Mucosa of rectum (tissue), 2 donors: ENCODE results near the gene KDM5C.
"Not testable (repeated sequence)": the region's sequence is repeated elsewhere in the genome, so short reads cannot be mapped to it uniquely, and the experiment has no call there.

Experiments
- H3K27ac ChIP-seq, 2 donors: one replicate each; pipeline ENCODE4 v1.7.0; 2013; ENCODE audit warnings: inconsistent platforms in 2 of 2, low read depth in 2 of 2, low read length in 2 of 2
- H3K27me3 ChIP-seq, 2 donors: one replicate each; pipeline ENCODE4 v1.7.0; 2013; ENCODE audit warnings: low read length in 2 of 2; ENCODE audit not compliant: control insufficient read depth in 2 of 2, insufficient read depth in 2 of 2
- H3K36me3 ChIP-seq, 2 donors: one replicate each; pipeline ENCODE4 v1.7.0; 2013; ENCODE audit warnings: low read length in 2 of 2; ENCODE audit not compliant: control insufficient read depth in 2 of 2, insufficient read depth in 2 of 2
- H3K4me1 ChIP-seq, 2 donors: one replicate each; pipeline ENCODE4 v1.7.0; 2013; ENCODE audit warnings: low read length in 2 of 2, mild to moderate bottlenecking in 1 of 2; ENCODE audit not compliant: control insufficient read depth in 2 of 2, insufficient read depth in 2 of 2
- H3K4me3 ChIP-seq, 2 donors: one replicate each; pipeline ENCODE4 v1.7.0; 2013; ENCODE audit warnings: low read length in 2 of 2
- H3K9ac ChIP-seq, 2 donors: one replicate each; pipeline ENCODE4 v1.7.0; 2013; ENCODE audit warnings: low read length in 2 of 2, low read depth in 1 of 2, mild to moderate bottlenecking in 1 of 2
- H3K9me3 ChIP-seq, 2 donors: one replicate each; pipeline ENCODE4 v1.7.0; 2013; ENCODE audit warnings: low read length in 2 of 2; ENCODE audit not compliant: control insufficient read depth in 2 of 2
- donor health status: healthy.
- donor health status: Normal muscosa, but diverticular disease.

The KDM5C gene

DNA sequence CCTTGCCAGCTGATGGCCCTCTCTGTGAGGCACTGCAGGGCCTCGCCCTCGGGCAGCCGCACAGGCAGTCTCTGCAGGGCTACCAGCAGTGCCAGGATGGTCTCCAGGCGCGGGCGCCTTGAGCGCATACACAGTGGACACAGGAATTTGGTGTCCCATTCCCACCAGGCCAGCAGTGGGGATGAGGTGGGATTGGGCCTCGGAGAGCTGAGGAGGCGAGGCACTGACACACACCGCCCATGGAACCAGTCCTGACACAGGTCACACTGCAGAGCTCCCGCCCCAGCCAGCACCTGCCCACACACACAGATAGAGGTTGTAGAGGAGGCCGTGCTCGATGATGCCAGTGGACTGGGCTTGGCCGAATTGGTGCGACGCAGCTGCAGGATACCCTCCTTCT, 30.7 kb downstream of the KDM5C start:
- Histone ChIP-seq H3K36me3 (peaks cover 67 to 75% of the 10 kb centered on the region in 2 donors), H3K9me3 (no peaks in the 10 kb centered on the region), H3K4me1 (no peaks in the 10 kb centered on the region), H3K4me3 (no peak overlapping the region), H3K27me3 (no peaks in the 10 kb centered on the region), H3K9ac (no peak overlapping the region), H3K27ac (no peak overlapping the region)

DNA sequence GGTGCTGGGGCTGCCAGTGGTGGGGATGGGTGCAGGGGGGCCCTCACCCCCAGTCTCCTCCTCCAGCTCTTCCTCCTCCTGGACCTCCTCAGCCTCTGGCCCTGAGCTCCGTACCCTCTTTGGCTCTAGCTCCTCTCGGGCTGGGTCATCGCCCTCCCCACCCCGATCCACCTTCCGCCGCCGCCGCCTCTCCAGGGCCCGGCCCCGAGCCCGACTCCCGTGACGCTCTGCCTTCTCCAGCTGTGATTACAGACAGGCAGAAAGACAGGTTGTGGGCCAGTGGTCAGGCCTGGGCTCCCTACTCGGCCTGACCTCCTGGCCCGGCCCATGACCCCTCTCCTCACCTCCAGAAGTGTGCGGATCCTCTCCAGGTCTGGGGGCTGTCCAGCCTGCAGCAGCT, 31.9 kb downstream of the KDM5C start:
- Histone ChIP-seq H3K9me3 (no peaks in the 10 kb centered on the region), H3K4me3 (no peak overlapping the region), H3K36me3 (peaks cover 55 to 63% of the 10 kb centered on the region in 2 donors), H3K4me1 (no peaks in the 10 kb centered on the region), H3K9ac (no peak overlapping the region), H3K27ac (no peak overlapping the region), H3K27me3 (no peaks in the 10 kb centered on the region)

DNA sequence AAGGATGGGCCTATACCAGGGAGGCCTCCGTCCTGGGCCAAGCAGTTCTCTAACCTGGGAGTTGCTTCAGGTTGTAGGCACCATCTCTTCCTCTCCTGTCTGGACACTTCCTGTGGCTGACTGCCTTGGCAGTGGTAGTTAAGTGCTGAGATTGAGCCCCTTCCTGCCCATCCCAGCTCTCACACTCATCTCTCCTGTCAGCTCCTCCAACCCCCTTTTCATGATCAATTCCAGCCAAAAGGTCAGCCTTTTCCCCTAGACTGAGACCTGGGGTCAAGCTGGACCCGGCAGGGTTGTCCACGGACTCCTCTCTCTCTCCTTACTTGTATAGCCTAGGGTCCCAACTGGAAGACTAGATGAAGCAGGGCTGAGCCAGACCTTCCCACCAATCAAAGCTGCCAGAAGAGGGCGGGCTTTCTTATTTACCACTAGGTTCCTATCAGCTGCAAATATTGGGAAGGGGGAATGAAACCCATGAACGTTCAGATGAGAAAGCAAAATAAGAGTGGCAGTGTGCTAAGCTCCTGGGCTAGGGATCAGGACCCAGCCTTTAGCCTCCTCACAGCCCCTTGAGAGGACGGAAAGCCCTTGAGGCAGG, 34.5 kb downstream of the KDM5C start:
- Histone ChIP-seq H3K27ac (no peak overlapping the region), H3K9me3 (no peaks in the 10 kb centered on the region), H3K9ac (no peak overlapping the region), H3K4me1 (no peaks in the 10 kb centered on the region), H3K4me3 (no peak overlapping the region), H3K27me3 (no peaks in the 10 kb centered on the region), H3K36me3 (peaks cover 29 to 37% of the 10 kb centered on the region in 2 donors)

DNA sequence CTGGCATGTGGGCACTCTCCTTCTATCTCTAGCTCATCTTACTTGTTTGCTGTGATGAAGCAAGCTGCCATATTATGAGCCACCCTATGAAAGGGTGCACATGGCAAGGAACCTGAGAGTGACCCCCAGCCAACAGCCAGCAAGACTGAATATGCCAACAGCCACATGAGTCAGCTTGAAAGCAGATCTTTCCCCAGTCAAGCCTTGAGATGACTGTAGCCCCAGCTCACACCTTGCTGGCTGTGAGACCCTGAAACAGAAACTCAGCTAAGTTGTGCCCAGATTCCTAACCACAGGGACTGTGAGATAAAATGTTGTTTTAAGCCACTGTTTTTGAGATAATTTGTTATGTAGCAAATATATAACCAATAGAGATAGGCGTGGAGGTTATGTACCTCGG, 36.2 kb downstream of the KDM5C start:
- no peak overlapping the region for H3K9ac ChIP-seq
- no peaks in the 10 kb centered on the region for H3K9me3 ChIP-seq
- H3K4me3 ChIP-seq, result no peak overlapping the region

DNA sequence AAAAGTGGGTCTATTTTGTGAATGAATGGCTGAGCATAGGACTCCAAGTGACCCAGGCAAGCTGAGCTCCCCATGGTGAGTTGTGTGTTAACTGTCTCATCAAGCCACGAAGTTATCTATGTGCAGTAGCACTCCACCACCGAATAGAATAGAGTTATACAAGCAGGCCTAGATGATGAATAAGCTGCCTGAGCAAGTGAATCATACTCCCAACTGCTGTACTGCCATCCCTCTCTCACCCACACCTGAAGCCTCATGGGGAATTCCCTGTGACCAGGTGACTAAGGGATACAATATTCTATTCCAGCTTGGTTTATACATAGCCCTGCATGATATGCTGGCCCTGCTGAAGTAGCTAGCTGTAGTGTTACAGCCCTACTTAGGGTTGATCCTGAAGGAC, 38.7 kb downstream of the KDM5C start:
- Histone ChIP-seq H3K4me1 (no peaks in the 10 kb centered on the region), H3K9me3 (no peaks in the 10 kb centered on the region), H3K27ac (no peak overlapping the region), H3K9ac (no peak overlapping the region), H3K4me3 (no peak overlapping the region), H3K27me3 (no peaks in the 10 kb centered on the region), H3K36me3 (peaks cover 3 to 10% of the 10 kb centered on the region in 2 donors)

More for the DNA sequence above, 36.2 kb downstream of the KDM5C start:
- Histone ChIP-seq H3K27ac (no peak overlapping the region), H3K4me1 (no peaks in the 10 kb centered on the region), H3K36me3 (peaks cover 12 to 20% of the 10 kb centered on the region in 2 donors), H3K27me3 (no peaks in the 10 kb centered on the region)

DNA sequence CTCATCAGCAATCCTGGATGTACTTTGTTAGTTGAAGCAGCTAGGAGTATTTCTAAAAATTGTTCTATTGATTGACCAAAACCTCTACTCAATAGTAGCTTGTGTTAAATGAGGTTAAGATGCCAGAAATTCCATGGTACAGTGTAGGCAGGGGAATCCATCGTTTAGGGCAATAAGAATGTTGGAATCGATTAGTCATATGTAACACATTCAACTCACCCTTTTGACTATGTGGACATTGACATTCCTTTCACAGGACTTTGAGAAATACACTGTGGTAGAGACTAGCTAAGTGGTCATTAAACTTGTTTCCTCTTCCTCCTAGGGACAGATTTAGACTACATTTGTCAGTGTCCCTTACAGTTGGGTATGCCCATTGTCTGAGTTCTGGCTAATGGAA, 40.2 kb downstream of the KDM5C start:
- no peaks in the 10 kb centered on the region for H3K4me1 ChIP-seq
- H3K27ac ChIP-seq, result no peak overlapping the region
- H3K36me3 ChIP-seq, result no peaks in the 10 kb centered on the region
- no peaks in the 10 kb centered on the region for H3K9me3 ChIP-seq
- H3K9ac ChIP-seq, result no peak overlapping the region
- H3K4me3 ChIP-seq, result no peak overlapping the region
- H3K27me3 ChIP-seq, result no peaks in the 10 kb centered on the region

DNA sequence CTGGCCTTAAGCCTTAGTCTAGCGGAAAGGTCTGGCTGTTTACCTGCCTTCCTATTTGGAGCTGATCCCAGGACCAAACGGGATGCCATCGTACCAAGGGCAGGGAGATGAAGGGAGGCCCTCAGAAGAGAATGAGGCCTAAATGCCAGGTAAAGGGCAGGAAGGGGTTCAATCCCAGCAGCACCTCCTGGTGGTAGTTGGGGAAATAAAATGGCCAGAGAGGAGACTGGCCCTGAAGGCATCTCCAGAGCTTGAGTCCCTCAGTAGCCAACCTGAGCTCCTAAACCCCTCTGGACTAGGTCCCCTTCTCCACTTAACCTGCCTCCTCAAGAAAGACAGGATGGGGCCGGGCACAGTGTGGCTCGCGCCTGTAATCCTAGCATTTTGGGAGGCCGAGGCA, 53.7 kb downstream of the KDM5C start:
- no peak overlapping the region for H3K4me3 ChIP-seq
- H3K27me3 ChIP-seq, result no peaks in the 10 kb centered on the region
- H3K36me3 ChIP-seq, result no peaks in the 10 kb centered on the region
- H3K27ac ChIP-seq, result no peak overlapping the region
- no peaks in the 10 kb centered on the region for H3K4me1 ChIP-seq
- H3K9me3 ChIP-seq, result no peaks in the 10 kb centered on the region
- H3K9ac ChIP-seq, result no peak overlapping the region

DNA sequence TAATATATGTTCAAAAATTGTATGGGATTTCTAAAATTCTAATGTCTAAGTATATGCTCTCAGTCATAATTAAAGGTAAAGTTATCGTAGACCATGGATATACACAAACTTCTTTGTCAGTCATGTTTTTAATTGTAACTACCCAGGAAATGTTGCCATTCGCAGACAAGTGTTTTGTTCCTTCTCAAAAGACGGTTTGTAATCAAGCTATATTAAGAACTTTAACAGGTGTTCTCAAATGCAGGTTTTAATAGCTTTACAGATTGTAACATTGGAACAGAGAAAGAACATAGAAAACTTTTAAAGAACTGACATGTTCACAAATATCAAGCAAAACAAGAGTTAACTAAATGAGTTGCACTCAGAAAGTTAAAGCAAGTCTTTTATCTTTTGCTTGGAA, 58.9 kb downstream of the KDM5C start:
- H3K9me3 ChIP-seq, result no peaks in the 10 kb centered on the region
- no peaks in the 10 kb centered on the region for H3K36me3 ChIP-seq
- no peaks in the 10 kb centered on the region for H3K27me3 ChIP-seq
- no peaks in the 10 kb centered on the region for H3K4me1 ChIP-seq
- H3K27ac ChIP-seq, result no peak overlapping the region
- no peak overlapping the region for H3K9ac ChIP-seq
- H3K4me3 ChIP-seq, result no peak overlapping the region

DNA sequence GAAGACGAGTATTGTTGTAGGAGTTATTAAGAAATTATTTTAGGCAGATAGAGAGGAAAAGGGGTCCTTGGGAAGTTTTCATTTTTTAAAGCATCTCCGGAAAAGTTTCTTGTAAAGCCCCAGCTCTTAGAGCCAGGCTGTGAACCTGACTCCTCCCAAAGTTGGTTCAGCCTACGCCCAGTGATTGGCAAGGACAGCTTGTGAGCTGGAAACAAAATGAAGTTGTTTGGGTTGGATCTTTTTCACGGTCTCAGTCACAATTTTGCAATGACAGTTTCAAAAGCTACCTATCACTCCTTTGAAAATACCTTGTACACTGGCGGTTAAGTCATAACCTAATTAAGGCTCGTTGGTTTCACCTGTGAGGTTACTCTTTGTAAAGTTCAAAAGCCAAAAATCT, 60.4 kb downstream of the KDM5C start:
- not testable (repeated sequence) for H3K9ac ChIP-seq, H3K36me3 ChIP-seq, H3K4me3 ChIP-seq, H3K27me3 ChIP-seq, H3K27ac ChIP-seq, H3K9me3 ChIP-seq, H3K4me1 ChIP-seq

DNA sequence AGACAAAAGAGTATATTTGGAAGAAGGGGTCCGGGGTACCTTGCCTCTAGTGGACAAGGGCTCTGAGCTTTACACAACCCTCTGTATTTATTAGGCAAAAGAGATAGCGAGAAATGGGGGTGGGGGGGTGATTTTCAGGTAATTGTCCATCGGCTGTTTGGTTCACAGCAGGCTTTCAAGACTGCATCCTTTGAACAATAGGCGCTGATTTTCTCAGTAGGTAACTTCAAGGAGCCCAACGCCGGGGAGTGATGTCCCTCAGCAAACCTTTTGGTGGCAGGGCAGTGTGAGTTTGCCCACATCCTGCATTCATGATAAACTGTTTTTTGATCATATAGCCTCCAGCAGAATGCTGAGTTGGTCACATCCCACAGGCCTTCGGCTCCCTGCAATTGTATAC, 61.6 kb downstream of the KDM5C start:
- no peak overlapping the region for H3K9ac ChIP-seq
- H3K36me3 ChIP-seq, result peaks cover 0 to 3% of the 10 kb centered on the region in 2 donors
- H3K27ac ChIP-seq, result no peak overlapping the region
- H3K4me3 ChIP-seq, result no peak overlapping the region
- H3K4me1 ChIP-seq, result no peaks in the 10 kb centered on the region
- no peaks in the 10 kb centered on the region for H3K9me3 ChIP-seq
- H3K27me3 ChIP-seq, result peaks cover 0 to 2% of the 10 kb centered on the region in 2 donors
